ENCODE results near the gene ZNF423.

- TF ChIP-seq EZH2 (IDR thresholded peaks at IDR 0.05; ENCODE audit: insufficient read depth, poor library complexity, severe bottlenecking) (no peak), EZH2phosphoT487 (IDR thresholded peaks at IDR 0.05; ENCODE audit: insufficient read depth, low read depth) (no peak)
These were observed 203.3 kb downstream of the ZNF423 start for GRCh38 chr16:49652456-49653172.

Measured in GM23248 (cell line).